ENCODE data around the gene NUP210L.

The NUP210L gene

DNA sequence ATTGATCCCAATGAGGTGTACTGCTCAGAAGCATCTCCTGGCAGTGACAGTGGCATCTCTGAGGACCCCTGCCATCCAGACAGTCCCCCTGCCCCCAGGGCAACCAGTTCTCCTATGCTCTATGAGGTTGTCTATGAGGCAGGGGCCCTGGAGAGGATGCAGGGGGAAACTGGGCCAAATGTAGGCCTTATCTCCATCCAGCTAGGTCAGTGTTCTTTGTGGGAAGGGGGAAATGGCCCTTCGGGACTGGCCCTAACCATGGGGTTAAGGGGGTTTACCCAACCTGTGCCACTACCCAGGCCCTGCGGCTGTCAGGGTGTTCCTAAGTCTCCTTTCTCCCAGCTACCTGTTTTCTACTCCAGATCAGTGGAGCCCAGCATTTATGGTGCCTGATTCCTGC is 185.9 kb downstream of the NUP210L start (continued):
- no peak for TF ChIP-seq ZNF558 (tag by site-specific recombination; IDR thresholded peaks at IDR 0.05)

DNA sequence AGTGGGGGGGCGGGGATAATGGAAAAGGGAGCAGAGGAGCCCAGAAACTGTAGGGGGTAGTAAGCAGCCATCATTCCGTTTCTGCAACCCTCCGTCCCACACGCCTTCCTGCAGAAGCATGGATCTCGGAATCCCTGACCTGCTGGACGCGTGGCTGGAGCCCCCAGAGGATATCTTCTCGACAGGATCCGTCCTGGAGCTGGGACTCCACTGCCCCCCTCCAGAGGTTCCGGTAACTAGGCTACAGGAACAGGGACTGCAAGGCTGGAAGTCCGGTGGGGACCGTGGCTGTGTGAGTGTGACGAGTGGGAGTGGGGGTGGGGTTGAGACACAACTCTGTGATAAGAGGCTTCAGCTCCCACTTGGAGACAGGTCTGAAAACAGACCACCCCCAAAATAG is 186.5 kb downstream of the NUP210L start:
- ChIA-PET CTCF (interaction anchor here (0.5 to 3.1 kb wide), 7 partner anchors 8 to 341 kb away, joined by 4 to 19 read pairs (median 5); partner anchors contain the start of genes JTB, RAB13, S100A1 and S100A13), POLR2A (interaction anchor here (1.9 to 5.2 kb wide), 5 partner anchors 9 to 46 kb away, joined by 7 to 137 read pairs (median 31); partner anchors contain the start of genes GATAD2B, JTB, RAB13 and RPS27)
- TF ChIP-seq ZNF621 (tag by site-specific recombination; IDR thresholded peaks at IDR 0.05), result no peak
- no peak for TF ChIP-seq ZNF280D (tag by site-specific recombination; IDR thresholded peaks at IDR 0.05)
- TF ChIP-seq ZFHX2 (tag by site-specific recombination; conservative IDR thresholded peaks at IDR 0.05), result 0 out of 2 replicates have a peak, but pooled peaks have one; percentile 17
- TF ChIP-seq ZNF645 (tag by site-specific recombination; IDR thresholded peaks at IDR 0.05), result no peak
- no peak for TF ChIP-seq ZNF510 (tag by site-specific recombination; IDR thresholded peaks at IDR 0.05; ENCODE audit: insufficient replicate concordance)
- Histone ChIP-seq H3K27ac (ENCODE audit: extremely low read depth, low read depth, low read length) (no peak overlapping the region; the same call in 1 of the 2 replicates), H3K4me3 (ENCODE audit: low read depth, low read length) (peak overlapping the region; percentile 29), H3K4me1 (ENCODE audit: control insufficient read depth, insufficient read depth, low read length) (no peaks in the 10 kb centered on the region; the same call in 1 of the 2 replicates), H3K9me3 (ENCODE audit: control insufficient read depth, insufficient read depth, low read depth, low read length) (no peaks in the 10 kb centered on the region), H3K36me3 (ENCODE audit: control insufficient read depth in 2 of 2, insufficient read depth in 1 of 2, low read length in 2 of 2) (peaks cover 0 to 15% of the 10 kb centered on the region in 2 experiments; a peak in 2 of 3 replicates)

- CTCF ChIA-PET, result interaction anchor here (0.8 to 3.1 kb wide), 8 partner anchors 9 to 340 kb away, joined by 4 to 19 read pairs (median 6); partner anchors contain the start of genes JTB, RAB13, S100A1 and S100A13
- TF ChIP-seq ZNF114 (tag by site-specific recombination; IDR thresholded peaks at IDR 0.05), result no peak
- no peak for TF ChIP-seq REST (tag by site-specific recombination; IDR thresholded peaks at IDR 0.05)
- 0 out of 2 replicates have a peak, but pooled peaks have one; percentile 27 for TF ChIP-seq ZNF660 (tag by site-specific recombination; IDR thresholded peaks at IDR 0.05)
- TF ChIP-seq ZNF37A (tag by site-specific recombination; IDR thresholded peaks at IDR 0.05), result no peak
- no peak for TF ChIP-seq ZNF280D (tag by site-specific recombination; IDR thresholded peaks at IDR 0.05)
- no peaks in the 10 kb centered on the region for H3K9me3 ChIP-seq (ENCODE audit: control insufficient read depth, insufficient read depth, low read depth, low read length)
Observed at GRCh38 chr1:153968000-153968363, 186.9 kb downstream of the NUP210L start.

More at GRCh38 chr1:153968000-153968363, 186.9 kb downstream of the NUP210L start:
- Histone ChIP-seq H3K27ac (ENCODE audit: extremely low read depth, low read depth, low read length) (peak overlapping the region; percentile 87), H3K4me1 (ENCODE audit: control insufficient read depth, insufficient read depth, low read length) (no peaks in the 10 kb centered on the region; the same call in 1 of the 2 replicates), H3K4me3 (ENCODE audit: low read depth, low read length) (peak overlapping the region; percentile 29), H3K36me3 (ENCODE audit: control insufficient read depth in 2 of 2, insufficient read depth in 1 of 2, low read length in 2 of 2) (peaks cover 0 to 11% of the 10 kb centered on the region in 2 experiments; a peak in 2 of 3 replicates)
- POLR2A ChIA-PET, result interaction anchor here (0.7 to 5.2 kb wide), 17 partner anchors 9 to 403 kb away, joined by 3 to 137 read pairs (median 7); partner anchors contain the start of genes CHTOP, CRTC2, DENND4B and GATAD2B
